ENCODE data around the gene ACAA2. TPM values are rescaled to one million over a fixed set of nuclear protein-coding genes. Genes with fewer than 3 reads are reported as not detected.
"Not testable (repeated sequence)": the region's sequence is repeated elsewhere in the genome, so short reads cannot be mapped to it uniquely, and the experiment has no call there.

Gene ACAA2
- total RNA-seq, 1 donor from 2014 or later, result 287 TPM

DNA sequence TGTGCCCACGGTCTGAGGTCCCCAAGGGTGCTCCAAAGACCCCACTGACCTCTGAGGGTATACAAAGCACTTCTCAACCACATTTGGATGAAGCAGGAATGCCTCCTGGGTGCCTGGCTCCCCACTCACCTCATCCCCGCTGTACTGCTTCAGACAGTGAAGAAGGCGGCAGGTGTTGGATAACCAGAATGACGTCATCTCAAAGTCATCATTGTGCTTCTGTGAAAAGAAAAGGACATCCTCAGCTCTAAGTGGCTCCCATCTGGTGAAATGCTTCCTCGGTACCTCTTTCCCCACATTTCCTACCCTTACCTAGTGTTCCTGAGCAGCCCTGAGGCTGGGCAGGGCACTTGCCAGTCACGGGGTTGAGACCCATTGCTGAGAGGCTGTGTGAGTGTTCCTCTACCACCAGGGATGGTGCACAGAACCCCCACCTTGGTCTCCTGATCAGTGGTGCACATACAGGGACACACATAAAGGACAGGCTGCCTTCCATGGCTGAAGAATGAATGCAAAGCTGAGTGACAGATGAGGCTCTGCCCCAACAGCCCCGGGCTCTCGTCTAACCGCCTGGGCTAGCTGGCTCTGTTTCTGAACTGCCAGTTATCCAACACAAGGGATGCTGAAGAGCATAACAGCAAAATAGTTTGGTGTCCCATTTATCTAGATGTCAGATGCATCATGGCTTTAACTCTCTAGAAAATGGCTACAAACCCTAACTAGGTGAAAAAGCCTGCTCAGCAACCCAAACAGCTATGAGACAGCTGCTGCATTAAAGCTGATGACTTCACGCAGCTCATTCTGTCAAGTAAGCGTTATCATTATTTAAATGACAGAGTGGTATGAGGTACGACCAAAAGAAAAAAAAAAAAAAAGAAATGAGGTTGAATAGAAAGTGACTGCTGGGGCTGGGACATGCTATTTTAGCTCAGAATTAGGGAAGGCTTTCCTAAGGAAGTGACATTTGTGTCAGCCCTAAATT is 28.2 kb upstream of the ACAA2 start:
- intact Hi-C loops (cut with micrococcal nuclease), result no loop called here
- no peak for DNase-seq
- Histone ChIP-seq H3K27ac (replicated peaks) (no peak overlapping the region), H3K27me3 (ENCODE audit: low read depth) (peaks cover 19% of the 10 kb centered on the region), H3K9me3 (replicated peaks) (no peaks in the 10 kb centered on the region), H3K4me1 (no peaks in the 10 kb centered on the region), H3K36me3 (no peaks in the 10 kb centered on the region), H3K4me3 (no peak overlapping the region)
- no peak for TF ChIP-seq CTCF (IDR thresholded peaks at IDR 0.05; ENCODE audit: borderline replicate concordance)

GRCh38 chr18:49839012-49839411 is 25.7 kb upstream of the ACAA2 start:
- H3K36me3 ChIP-seq, result no peaks in the 10 kb centered on the region
- no peak for DNase-seq
- no peak for TF ChIP-seq CTCF (IDR thresholded peaks at IDR 0.05; ENCODE audit: borderline replicate concordance)
- intact Hi-C loops (cut with micrococcal nuclease), result no loop called here
- H3K27ac ChIP-seq (replicated peaks), result no peak overlapping the region
- H3K9me3 ChIP-seq (replicated peaks), result no peaks in the 10 kb centered on the region
- peaks cover 2% of the 10 kb centered on the region for H3K27me3 ChIP-seq (ENCODE audit: low read depth)
- H3K4me3 ChIP-seq, result no peak overlapping the region
- peaks cover 3% of the 10 kb centered on the region for H3K4me1 ChIP-seq

GRCh38 chr18:49838381-49838780 is 25.0 kb upstream of the ACAA2 start:
- H3K27me3 ChIP-seq (ENCODE audit: low read depth), result no peaks in the 10 kb centered on the region
- H3K4me3 ChIP-seq, result no peak overlapping the region
- H3K4me1 ChIP-seq, result peaks cover 7% of the 10 kb centered on the region
- TF ChIP-seq CTCF (IDR thresholded peaks at IDR 0.05; ENCODE audit: borderline replicate concordance), result no peak
- no peaks in the 10 kb centered on the region for H3K9me3 ChIP-seq (replicated peaks)
- DNase-seq, result no peak
- intact Hi-C loops (cut with micrococcal nuclease), result no loop called here
- H3K27ac ChIP-seq (replicated peaks), result no peak overlapping the region
- H3K36me3 ChIP-seq, result no peaks in the 10 kb centered on the region

DNA sequence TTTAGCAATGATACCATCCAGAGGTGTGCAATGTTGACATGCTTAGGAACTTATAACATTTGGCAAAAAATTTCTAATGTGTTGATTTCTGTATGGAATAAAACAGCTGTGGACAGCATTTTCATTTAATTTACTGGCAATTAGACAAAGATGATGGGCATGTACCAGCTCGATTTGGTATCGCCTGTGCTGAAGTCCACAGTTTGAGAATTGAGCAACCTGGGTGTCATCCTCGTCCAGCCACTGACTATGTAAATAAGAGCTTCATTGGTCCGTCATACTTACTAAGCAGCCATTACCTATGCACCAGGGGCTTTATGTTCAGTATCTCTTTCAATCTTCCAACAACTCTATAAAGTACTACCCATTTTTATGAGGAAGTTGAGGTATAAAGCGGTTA is 24.6 kb upstream of the ACAA2 start:
- Histone ChIP-seq H3K27ac (replicated peaks) (no peak overlapping the region), H3K27me3 (ENCODE audit: low read depth) (no peaks in the 10 kb centered on the region), H3K36me3 (no peaks in the 10 kb centered on the region), H3K4me3 (no peak overlapping the region), H3K9me3 (replicated peaks) (no peaks in the 10 kb centered on the region), H3K4me1 (peaks cover 7% of the 10 kb centered on the region)
- TF ChIP-seq CTCF (IDR thresholded peaks at IDR 0.05; ENCODE audit: borderline replicate concordance), result no peak
- no peak for DNase-seq
- intact Hi-C loops (cut with micrococcal nuclease), result no loop called here

DNA sequence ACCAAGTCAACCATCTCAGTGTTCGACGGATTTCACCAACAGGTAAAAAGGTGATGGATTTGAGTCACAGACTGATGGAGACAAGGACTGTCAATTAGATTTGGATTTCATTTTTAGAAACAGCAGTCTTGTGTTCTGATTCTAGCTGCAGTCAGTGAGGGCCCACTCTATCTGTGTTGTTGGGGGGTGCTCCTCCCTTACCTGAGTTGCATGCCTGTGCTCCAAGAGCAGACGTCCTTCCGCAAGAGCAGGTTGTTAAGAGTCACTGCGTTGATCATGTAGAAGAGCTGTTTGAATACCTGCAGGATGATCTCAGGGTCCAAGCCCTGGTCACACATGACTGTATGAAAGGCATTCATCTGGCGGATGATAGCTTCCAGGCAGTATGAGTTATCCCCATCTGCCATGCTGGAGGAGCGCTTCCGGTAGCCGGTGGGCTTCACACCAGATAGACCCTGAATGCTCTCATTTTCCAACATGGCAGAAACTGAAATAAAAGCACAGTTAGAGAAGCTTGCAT is 24.0 kb upstream of the ACAA2 start:
- H3K27me3 ChIP-seq (ENCODE audit: low read depth); H3K27ac ChIP-seq (replicated peaks); H3K36me3 ChIP-seq; H3K4me3 ChIP-seq; intact Hi-C loops (cut with micrococcal nuclease); H3K9me3 ChIP-seq (replicated peaks); DNase-seq; H3K4me1 ChIP-seq: not testable (repeated sequence)

GRCh38 chr18:49835405-49835804 is 22.1 kb upstream of the ACAA2 start:
- DNase-seq, result no peak
- peaks cover 7% of the 10 kb centered on the region for H3K4me1 ChIP-seq
- no peaks in the 10 kb centered on the region for H3K27me3 ChIP-seq (ENCODE audit: low read depth)
- H3K27ac ChIP-seq (replicated peaks), result no peak overlapping the region
- no peak overlapping the region for H3K4me3 ChIP-seq
- TF ChIP-seq CTCF (IDR thresholded peaks at IDR 0.05; ENCODE audit: borderline replicate concordance), result no peak
- intact Hi-C loops (cut with micrococcal nuclease), result no loop called here
- H3K9me3 ChIP-seq (replicated peaks), result peaks cover 11% of the 10 kb centered on the region
- no peaks in the 10 kb centered on the region for H3K36me3 ChIP-seq

All from left ventricle myocardium inferior (tissue), 1 donor.